Measurements from ENCODE around the gene FAM47E. TPM values are rescaled to one million over a fixed set of nuclear protein-coding genes. Genes with fewer than 3 reads are reported as not detected.

The FAM47E gene
- total RNA-seq, 6 experiments from 2014 or later, result 0.17 TPM; not detected in 5

DNA sequence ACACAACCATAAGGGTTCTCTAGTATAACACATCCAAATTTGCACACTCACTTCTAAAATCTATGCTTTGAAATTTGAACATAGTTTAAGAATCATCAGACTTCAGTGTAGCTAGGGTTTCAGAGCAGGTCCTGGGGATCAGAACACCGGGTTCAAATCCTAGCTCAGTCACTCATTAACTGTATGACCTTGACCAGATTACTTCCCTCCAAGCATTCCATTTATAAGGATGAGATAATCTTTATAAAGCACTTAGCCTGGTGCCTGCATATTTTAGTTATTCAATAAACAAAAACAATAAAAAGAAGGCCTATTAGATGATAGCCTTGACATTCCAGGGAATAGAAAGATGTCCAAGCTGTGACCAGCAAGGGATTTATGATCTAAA lies 50.2 kb downstream of the FAM47E start:
- DNase-seq, result no peak
- H3K27ac Mint-ChIP-seq, result peak overlapping the region; percentile 60; the same call in 1 of the 2 replicates
- TF ChIP-seq, protein P1, sequence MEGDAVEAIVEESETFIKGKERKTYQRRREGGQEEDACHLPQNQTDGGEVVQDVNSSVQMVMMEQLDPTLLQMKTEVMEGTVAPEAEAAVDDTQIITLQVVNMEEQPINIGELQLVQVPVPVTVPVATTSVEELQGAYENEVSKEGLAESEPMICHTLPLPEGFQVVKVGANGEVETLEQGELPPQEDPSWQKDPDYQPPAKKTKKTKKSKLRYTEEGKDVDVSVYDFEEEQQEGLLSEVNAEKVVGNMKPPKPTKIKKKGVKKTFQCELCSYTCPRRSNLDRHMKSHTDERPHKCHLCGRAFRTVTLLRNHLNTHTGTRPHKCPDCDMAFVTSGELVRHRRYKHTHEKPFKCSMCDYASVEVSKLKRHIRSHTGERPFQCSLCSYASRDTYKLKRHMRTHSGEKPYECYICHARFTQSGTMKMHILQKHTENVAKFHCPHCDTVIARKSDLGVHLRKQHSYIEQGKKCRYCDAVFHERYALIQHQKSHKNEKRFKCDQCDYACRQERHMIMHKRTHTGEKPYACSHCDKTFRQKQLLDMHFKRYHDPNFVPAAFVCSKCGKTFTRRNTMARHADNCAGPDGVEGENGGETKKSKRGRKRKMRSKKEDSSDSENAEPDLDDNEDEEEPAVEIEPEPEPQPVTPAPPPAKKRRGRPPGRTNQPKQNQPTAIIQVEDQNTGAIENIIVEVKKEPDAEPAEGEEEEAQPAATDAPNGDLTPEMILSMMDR (IDR thresholded peaks at IDR 0.05), result no peak
- H3K9me3 Mint-ChIP-seq, result peaks cover 21% of the 10 kb centered on the region
- peaks cover 46% of the 10 kb centered on the region for H3K4me1 Mint-ChIP-seq (ENCODE audit: low read depth)
- no peak overlapping the region for H3K4me3 Mint-ChIP-seq
- H3K36me3 Mint-ChIP-seq (ENCODE audit: low read depth), result peaks cover 6% of the 10 kb centered on the region
- peaks cover 2% of the 10 kb centered on the region for H3K27me3 Mint-ChIP-seq (ENCODE audit: insufficient read depth)

DNA sequence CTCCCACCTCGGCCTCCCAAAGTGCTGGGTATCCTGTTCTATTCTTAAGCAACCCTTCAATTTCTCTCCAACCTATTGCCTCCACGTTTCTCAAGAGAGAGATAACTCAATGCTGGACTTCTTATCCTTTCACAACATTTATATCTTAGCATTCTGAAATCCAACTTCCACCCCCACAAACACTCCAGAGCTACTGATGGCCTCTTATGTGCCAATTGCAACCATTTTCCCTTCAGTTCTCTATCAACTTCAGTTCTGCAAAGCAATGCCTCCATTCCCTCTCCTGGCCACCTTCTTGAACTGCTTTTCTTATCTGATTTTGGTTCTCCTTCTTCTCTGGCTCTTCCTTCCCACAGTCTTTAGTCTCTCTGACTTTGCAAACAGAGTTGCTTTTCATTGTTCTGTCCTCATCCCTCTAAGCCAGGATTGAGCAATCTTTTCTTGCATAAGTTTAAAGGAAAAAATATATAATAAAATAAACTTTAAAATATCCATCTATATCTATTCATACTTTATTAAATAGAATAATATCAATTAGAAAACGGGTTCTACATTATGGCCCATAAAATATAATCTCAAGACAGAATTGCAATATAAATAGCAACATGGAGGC lies 51.4 kb downstream of the FAM47E start:
- Mint-ChIP-seq H3K27me3 (ENCODE audit: insufficient read depth) (peaks cover 2% of the 10 kb centered on the region), H3K27ac (no peak overlapping the region), H3K4me1 (ENCODE audit: low read depth) (peaks cover 46% of the 10 kb centered on the region), H3K36me3 (ENCODE audit: low read depth) (peaks cover 6% of the 10 kb centered on the region), H3K9me3 (peaks cover 9% of the 10 kb centered on the region), H3K4me3 (no peak overlapping the region)
- TF ChIP-seq, protein P1 (IDR thresholded peaks at IDR 0.05), result no peak
- no peak for DNase-seq

DNA sequence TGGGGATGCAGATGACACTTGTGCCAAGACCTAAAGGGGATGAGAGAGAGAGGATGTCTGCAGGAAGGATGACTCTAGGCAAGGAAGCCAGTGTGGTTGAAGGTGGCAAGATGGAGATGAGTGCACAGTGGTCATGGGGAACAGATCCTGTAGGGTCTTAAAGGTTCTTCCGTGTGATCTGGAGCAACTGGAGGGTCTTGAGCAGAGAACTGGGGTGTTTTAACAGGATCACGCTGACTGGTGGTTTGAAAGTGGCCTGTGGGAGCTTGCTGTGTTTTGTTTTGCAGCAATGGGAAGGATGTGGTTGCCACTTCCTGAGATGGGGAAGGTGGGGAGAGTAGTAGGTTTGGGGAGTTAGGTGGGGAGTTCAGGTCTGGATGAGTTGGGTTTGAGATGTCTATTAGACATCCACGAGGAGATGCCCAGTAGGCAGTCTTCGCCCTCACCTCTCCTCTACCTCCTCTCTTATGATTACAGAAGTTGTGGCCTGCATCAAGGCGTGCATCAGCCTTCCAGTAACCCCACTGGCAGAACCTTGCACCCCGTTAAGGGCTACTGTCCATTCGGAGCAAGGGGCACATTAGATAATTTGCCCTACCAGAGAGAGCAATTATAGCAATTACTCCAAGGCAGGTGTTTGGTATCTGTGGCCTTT lies 53.6 kb downstream of the FAM47E start:
- peaks cover 3% of the 10 kb centered on the region for H3K27me3 Mint-ChIP-seq (ENCODE audit: insufficient read depth)
- DNase-seq, result no peak
- H3K4me3 Mint-ChIP-seq, result peak overlapping the region; percentile 94
- H3K4me1 Mint-ChIP-seq (ENCODE audit: low read depth), result peaks cover 53% of the 10 kb centered on the region
- H3K9me3 Mint-ChIP-seq, result no peaks in the 10 kb centered on the region
- peaks cover 15% of the 10 kb centered on the region for H3K36me3 Mint-ChIP-seq (ENCODE audit: low read depth)
- H3K27ac Mint-ChIP-seq, result peak overlapping the region; percentile 87; the same call in 1 of the 2 replicates
- TF ChIP-seq, protein P1 (IDR thresholded peaks at IDR 0.05), result no peak

DNA sequence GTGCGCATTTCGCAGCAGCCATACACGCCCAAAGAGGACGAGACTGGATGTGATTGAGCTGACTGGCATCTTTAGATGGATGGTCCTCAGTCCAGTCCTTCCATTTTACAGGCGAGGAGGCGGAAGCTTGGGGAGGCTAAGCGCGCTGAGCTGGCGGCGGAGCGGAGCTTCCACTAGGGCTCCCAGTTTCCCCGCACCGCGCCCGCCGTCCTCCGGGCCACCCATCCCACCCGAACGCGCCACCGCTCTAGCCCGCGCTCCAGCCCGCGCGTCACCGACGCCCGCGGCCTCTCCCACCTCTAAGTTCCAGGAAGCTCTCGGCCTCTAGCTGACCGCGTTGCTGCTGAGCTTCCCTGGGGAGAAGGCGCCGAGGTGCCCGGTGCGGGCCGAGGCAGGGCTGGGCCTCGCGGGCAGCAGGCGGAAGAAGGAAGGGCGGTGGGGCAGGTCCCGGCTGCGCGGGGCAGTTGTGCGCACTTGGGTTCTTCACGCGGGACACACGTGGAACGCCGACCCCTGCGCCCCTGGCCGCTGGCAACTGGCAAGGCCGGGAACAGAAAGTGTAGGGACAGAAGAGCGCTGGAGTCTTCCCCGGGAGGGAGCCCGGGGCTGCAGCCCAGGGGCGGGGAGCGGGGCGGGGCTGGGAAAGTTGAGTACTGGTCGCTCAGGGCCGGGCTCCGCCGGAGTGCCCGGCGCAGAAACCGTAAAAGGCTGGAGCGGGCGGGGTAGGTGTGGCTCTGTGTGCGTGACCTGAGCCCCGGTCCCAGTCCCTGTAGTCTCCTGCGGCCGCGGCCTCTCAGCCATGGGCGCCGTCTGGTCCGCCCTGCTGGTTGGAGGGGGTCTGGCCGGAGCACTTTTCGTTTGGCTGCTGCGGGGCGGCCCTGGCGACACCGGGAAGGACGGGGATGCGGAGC lies 54.7 kb downstream of the FAM47E start, which contains the start of gene STBD1:
Gene STBD1 (plus strand): TSS at position 763 of the 911 bp plus-strand sequence. CDS start 37 bp downstream, at position 800.
- Mint-ChIP-seq H3K27ac (peak within 1 kb of the TSS; percentile 87), H3K4me3 (peak within 1 kb of the TSS; percentile 94)
- peak; percentile 61 for DNase-seq

More for the DNA sequence above, 54.7 kb downstream of the FAM47E start, which contains the start of gene STBD1:
- TF ChIP-seq, protein P1 (IDR thresholded peaks at IDR 0.05), result no peak
- Mint-ChIP-seq H3K36me3 (ENCODE audit: low read depth) (peaks cover 15% of the 10 kb centered on the region), H3K27me3 (ENCODE audit: insufficient read depth) (peaks cover 3% of the 10 kb centered on the region), H3K9me3 (no peaks in the 10 kb centered on the region), H3K4me1 (ENCODE audit: low read depth) (peaks cover 45% of the 10 kb centered on the region)
